Kidney epithelial cell (primary cell): ENCODE results near the gene TTC9. TPM values are rescaled to one million over a fixed set of nuclear protein-coding genes. Genes with fewer than 3 reads are reported as not detected.

Source experiments
- DNase-seq: peaks from one replicate; pipeline ENCODE4 v3.0.0-alpha.2; 2010; ENCODE audit warnings: low read depth
- H3K27me3 ChIP-seq: 2 replicates; pipeline ENCODE4 v1.6.0; 2011; ENCODE audit warnings: low read length; ENCODE audit not compliant: control insufficient read depth, insufficient read depth
- H3K36me3 ChIP-seq: 2 replicates; pipeline ENCODE4 v1.5.1; 2011; ENCODE audit warnings: low read length; ENCODE audit not compliant: control insufficient read depth, insufficient read depth
- H3K4me3 ChIP-seq: 2 replicates; pipeline ENCODE4 v1.5.1; 2011; ENCODE audit warnings: low read depth, mild to moderate bottlenecking, control low read depth, low read length
- CTCF ChIP-seq: IDR thresholded peaks from 2 replicates; pipeline ENCODE4 v1.5.1; 2011; ENCODE audit warnings: mild to moderate bottlenecking, moderate library complexity, low read length, control low read depth, inconsistent platforms; ENCODE audit not compliant: insufficient read depth, poor library complexity, severe bottlenecking
- total RNA-seq: library from RNA; depleted of rRNA; stranded (reverse); fragments of >200 nt; gene quantifications from 2 replicates; pipeline ENCODE4 v1.2.3, GENCODE V29; 2015

Gene TTC9
- total RNA-seq, 1 donor from 2014 or later: 16.5 TPM

GRCh38 chr14:70671652-70672644 lies 30.2 kb downstream of the TTC9 start:
- H3K4me3 ChIP-seq: no peak overlapping the region
- no peak for TF ChIP-seq CTCF
- H3K27me3 ChIP-seq: no peaks in the 10 kb centered on the region
- DNase-seq: no peak
- H3K36me3 ChIP-seq: no peaks in the 10 kb centered on the region

- TF ChIP-seq CTCF: no peak
- no peak overlapping the region for H3K4me3 ChIP-seq
These were observed 35.6 kb downstream of the TTC9 start for GRCh38 chr14:70677341-70677740.

GRCh38 chr14:70680748-70681147 lies 39.0 kb downstream of the TTC9 start:
- DNase-seq: no peak
- TF ChIP-seq CTCF: no peak
- Histone ChIP-seq H3K36me3 (no peaks in the 10 kb centered on the region), H3K27me3 (no peaks in the 10 kb centered on the region), H3K4me3 (no peak overlapping the region)

More at GRCh38 chr14:70677341-70677740, 35.6 kb downstream of the TTC9 start:
- no peak for DNase-seq
- Histone ChIP-seq H3K27me3 (no peaks in the 10 kb centered on the region), H3K36me3 (no peaks in the 10 kb centered on the region)

- DNase-seq: no peak
- Histone ChIP-seq H3K27me3 (no peaks in the 10 kb centered on the region), H3K36me3 (no peaks in the 10 kb centered on the region), H3K4me3 (no peak overlapping the region)
- TF ChIP-seq CTCF: no peak
These were observed 42.3 kb downstream of the TTC9 start for GRCh38 chr14:70683983-70684382.

GRCh38 chr14:70685474-70686197 lies 43.9 kb downstream of the TTC9 start:
- DNase-seq: no peak
- no peak overlapping the region for H3K4me3 ChIP-seq
- no peaks in the 10 kb centered on the region for H3K27me3 ChIP-seq
- TF ChIP-seq CTCF: no peak
- H3K36me3 ChIP-seq: no peaks in the 10 kb centered on the region
